OCI-LY7 (cell line): ENCODE measurements around the gene SH3BP5L. TPM values are rescaled to one million over a fixed set of nuclear protein-coding genes. Genes with fewer than 3 reads are reported as not detected.

Experiments used
- BruUV-seq: library from RNA; stranded (reverse); fragments of 400-500 nt; replicated peaks from 2 replicates; lab custom pipeline; 2021; lab: Mats Ljungman, UMichigan
- CTCF ChIA-PET: fragments of 300-600 bp; sonication (Branson Sonifier 250); formaldehyde crosslinking; loops from one replicate; lab custom pipeline; 2022; ENCODE audit warnings: antibody characterized with exemption; ENCODE audit not compliant: unreplicated experiment; lab: Charles Lee
- POLR2A ChIA-PET: fragments of 300-600 bp; sonication (Branson Sonifier 250); formaldehyde crosslinking; loops from one replicate; lab custom pipeline; 2022; ENCODE audit warnings: antibody characterized with exemption; lab: Charles Lee
- DNase-seq: peaks from one replicate; pipeline ENCODE4 v3.0.0-alpha.2; 2015; ENCODE audit warnings: low spot score
- H2AFZ ChIP-seq: fragments of 200-600 bp; sonication (generic), shearing (Covaris generic); 2 replicates; pipeline ENCODE4 v1.6.1; 2014; ENCODE audit warnings: mild to moderate bottlenecking, antibody characterized with exemption, low read length, moderate library complexity
- H3K27ac ChIP-seq: fragments of 200-600 bp; sonication (generic); 2 replicates; pipeline ENCODE4 v1.5.1; 2014; ENCODE audit warnings: mixed run types, low read depth, mild to moderate bottlenecking, moderate library complexity, low read length, inconsistent platforms; ENCODE audit not compliant: poor library complexity, severe bottlenecking
- H3K36me3 ChIP-seq: fragments of 200-600 bp; sonication (generic); 2 replicates; pipeline ENCODE4 v1.6.1; 2014; ENCODE audit warnings: mild to moderate bottlenecking, antibody characterized with exemption, low read length, moderate library complexity, mixed read lengths; ENCODE audit not compliant: insufficient read depth
- H3K4me1 ChIP-seq: fragments of 200-600 bp; sonication (generic); 2 replicates; pipeline ENCODE4 v1.5.1; 2014; ENCODE audit warnings: mild to moderate bottlenecking, low read length; ENCODE audit not compliant: insufficient read depth, poor library complexity, severe bottlenecking
- H3K4me2 ChIP-seq: fragments of 200-600 bp; sonication (generic); 2 replicates; pipeline ENCODE4 v1.6.1; 2014; ENCODE audit warnings: mild to moderate bottlenecking, low read length
- H3K4me3 ChIP-seq: fragments of 200-600 bp; sonication (generic); 2 replicates; pipeline ENCODE4 v1.5.1; 2014; ENCODE audit warnings: mild to moderate bottlenecking, low read depth, low read length; ENCODE audit not compliant: poor library complexity, severe bottlenecking
- H3K79me2 ChIP-seq: fragments of 200-600 bp; sonication (generic); 2 replicates; pipeline ENCODE4 v1.6.1; 2016; ENCODE audit warnings: low read depth, mild to moderate bottlenecking, low read length, moderate library complexity, mixed read lengths; ENCODE audit not compliant: insufficient read depth
- H3K9me2 ChIP-seq: fragments of 200-600 bp; sonication (generic); 2 replicates; pipeline ENCODE4 v1.6.1; 2016; ENCODE audit warnings: mild to moderate bottlenecking, low read length, mixed read lengths; ENCODE audit not compliant: insufficient read depth
- H3K9me3 ChIP-seq: fragments of 200-600 bp; sonication (generic); 2 replicates; pipeline ENCODE4 v1.6.1; 2014; ENCODE audit warnings: mild to moderate bottlenecking, mixed run types, low read length, mixed read lengths
- H4K20me1 ChIP-seq: fragments of 200-600 bp; sonication (generic); 2 replicates; pipeline ENCODE4 v1.6.1; 2014; ENCODE audit warnings: mild to moderate bottlenecking, antibody characterized with exemption, low read length, moderate library complexity, mixed read lengths; ENCODE audit not compliant: insufficient read depth
- EZH2phosphoT487 ChIP-seq: fragments of 200-600 bp; sonication (generic); IDR thresholded peaks from 2 replicates; pipeline ENCODE4 v1.6.1; 2018; ENCODE audit warnings: low read depth, borderline replicate concordance, mild to moderate bottlenecking, mixed run types, antibody characterized with exemption, low read length, moderate library complexity, mixed read lengths
- intact Hi-C: fragments of 100-400 bp; cut with micrococcal nuclease; formaldehyde crosslinking; loops from one replicate; pipeline ENCODE4 v1.10.0; 2022; ENCODE audit not compliant: unreplicated experiment
- total RNA-seq, 2 experiments: library from RNA; depleted of rRNA in 1 of 2; stranded (reverse); fragments of >200 nt in 1 of 2; shearing (Covaris generic) in 1 of 2; gene quantifications; 2 replicates each; pipeline ENCODE4 v1.2.3, GENCODE V29; 2014 to 2022
- TF ChIP-seq, protein P1 (sequence below): fragments of 200-600 bp; sonication (generic); conservative IDR thresholded peaks from 2 replicates; pipeline ENCODE4 v1.5.1; 2014; ENCODE audit warnings: mild to moderate bottlenecking, antibody characterized with exemption, low read length, moderate library complexity, mixed read lengths

The SH3BP5L gene
- total RNA-seq, 2 experiments from 2014 or later = 16.9 to 21.8 TPM

DNA sequence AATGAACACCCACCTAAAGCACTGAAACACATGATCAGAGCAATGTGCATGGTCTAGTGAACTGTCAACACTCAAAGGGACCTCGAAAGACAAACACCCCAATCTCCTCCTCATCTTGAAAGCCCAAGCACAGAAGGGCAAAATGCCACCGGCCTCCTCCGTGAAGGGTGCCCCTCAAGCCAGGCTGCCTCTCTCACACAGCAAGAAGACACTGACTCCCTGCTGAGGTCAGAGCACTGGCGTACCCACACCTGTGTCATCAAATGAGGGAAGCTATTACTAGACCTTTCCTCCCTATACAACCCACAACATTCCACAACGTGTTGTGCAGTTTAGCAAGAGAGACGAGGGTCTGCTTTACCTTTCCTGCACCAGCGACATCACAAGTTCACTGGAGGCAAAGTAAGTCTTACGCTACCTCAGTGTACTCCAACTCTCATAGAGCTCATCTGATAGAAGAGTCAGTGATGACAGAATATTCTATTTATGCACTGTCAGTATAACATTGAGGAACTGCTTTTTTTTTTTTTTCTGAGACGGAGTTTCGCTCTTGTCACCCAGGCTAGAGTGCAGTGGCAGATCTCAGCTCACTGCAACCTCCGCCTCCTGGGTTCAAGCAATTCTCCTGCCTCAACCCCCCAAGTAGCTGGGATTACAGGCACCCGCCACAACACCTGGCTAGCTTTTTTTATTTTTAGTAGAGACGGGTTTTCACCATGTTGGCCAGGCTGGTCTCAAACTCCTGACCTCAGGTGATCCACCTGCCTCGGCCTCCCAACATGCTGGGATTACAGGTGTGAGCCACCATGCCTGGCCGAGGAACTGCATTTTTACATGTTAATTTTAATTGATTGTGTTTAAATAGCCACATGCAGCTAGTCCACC is 3.3 kb downstream of the SH3BP5L start:
- peaks cover 33% of the 10 kb centered on the region for H3K36me3 ChIP-seq
- H2AFZ ChIP-seq = no peak overlapping the region
- intact Hi-C loops = no loop called here
- peak overlapping the region; percentile 21 for H3K4me3 ChIP-seq
- H4K20me1 ChIP-seq = no peaks in the 10 kb centered on the region
- H3K27ac ChIP-seq = no peak overlapping the region
- H3K9me2 ChIP-seq = no peaks in the 10 kb centered on the region
- peak overlapping the region; percentile 82 for H3K4me2 ChIP-seq
- TF ChIP-seq, protein P1, sequence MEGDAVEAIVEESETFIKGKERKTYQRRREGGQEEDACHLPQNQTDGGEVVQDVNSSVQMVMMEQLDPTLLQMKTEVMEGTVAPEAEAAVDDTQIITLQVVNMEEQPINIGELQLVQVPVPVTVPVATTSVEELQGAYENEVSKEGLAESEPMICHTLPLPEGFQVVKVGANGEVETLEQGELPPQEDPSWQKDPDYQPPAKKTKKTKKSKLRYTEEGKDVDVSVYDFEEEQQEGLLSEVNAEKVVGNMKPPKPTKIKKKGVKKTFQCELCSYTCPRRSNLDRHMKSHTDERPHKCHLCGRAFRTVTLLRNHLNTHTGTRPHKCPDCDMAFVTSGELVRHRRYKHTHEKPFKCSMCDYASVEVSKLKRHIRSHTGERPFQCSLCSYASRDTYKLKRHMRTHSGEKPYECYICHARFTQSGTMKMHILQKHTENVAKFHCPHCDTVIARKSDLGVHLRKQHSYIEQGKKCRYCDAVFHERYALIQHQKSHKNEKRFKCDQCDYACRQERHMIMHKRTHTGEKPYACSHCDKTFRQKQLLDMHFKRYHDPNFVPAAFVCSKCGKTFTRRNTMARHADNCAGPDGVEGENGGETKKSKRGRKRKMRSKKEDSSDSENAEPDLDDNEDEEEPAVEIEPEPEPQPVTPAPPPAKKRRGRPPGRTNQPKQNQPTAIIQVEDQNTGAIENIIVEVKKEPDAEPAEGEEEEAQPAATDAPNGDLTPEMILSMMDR = no peak
- no peak for TF ChIP-seq EZH2phosphoT487
- peaks cover 51% of the 10 kb centered on the region for H3K4me1 ChIP-seq
- peaks cover 10% of the 10 kb centered on the region; the same call in 1 of the 2 replicates for H3K79me2 ChIP-seq
- H3K9me3 ChIP-seq = no peaks in the 10 kb centered on the region
- DNase-seq = peak; percentile 41
- ChIA-PET CTCF (interaction anchor here (0.8 kb wide), 1 partner anchor 51 kb away, joined by 3 read pairs; no protein-coding TSS in a partner anchor), POLR2A (interaction anchor here (0.8 to 2.8 kb wide), 4 partner anchors 9 to 50 kb away, joined by 3 to 17 read pairs (median 4); partner anchors contain the start of gene ZNF672)
- BruUV-seq = no TSS peak

DNA sequence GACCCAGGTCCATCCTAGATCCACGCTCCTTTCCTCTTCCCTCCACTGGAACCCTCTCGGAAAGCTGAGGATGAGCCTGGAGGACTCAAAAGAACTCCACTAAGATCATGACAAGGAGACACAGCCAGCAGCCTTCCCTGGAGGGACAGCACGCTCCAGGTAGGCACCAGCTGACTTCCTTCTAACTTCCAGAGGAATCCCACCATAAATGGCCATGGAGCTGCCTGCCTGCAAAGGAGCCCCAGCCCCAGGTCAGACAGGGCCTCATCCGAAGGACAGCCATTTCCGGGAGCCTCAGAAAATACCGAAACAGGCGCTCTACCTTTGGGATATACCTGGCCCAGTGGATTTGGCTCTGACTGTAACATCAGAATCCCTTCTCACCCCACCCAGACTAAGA is 4.1 kb downstream of the SH3BP5L start:
- H3K36me3 ChIP-seq = peaks cover 33% of the 10 kb centered on the region
- no peaks in the 10 kb centered on the region for H4K20me1 ChIP-seq
- no peaks in the 10 kb centered on the region for H3K9me2 ChIP-seq
- POLR2A ChIA-PET = interaction anchor here (0.9 to 2.8 kb wide), 2 partner anchors 16 to 17 kb away, joined by 3 to 17 read pairs; partner anchors contain the start of gene ZNF672
- no peak for DNase-seq
- CTCF ChIA-PET = no interaction called here
- no TSS peak for BruUV-seq
- H3K27ac ChIP-seq = no peak overlapping the region
- no peak for TF ChIP-seq EZH2phosphoT487
- TF ChIP-seq, protein P1 = no peak
- H2AFZ ChIP-seq = no peak overlapping the region
- intact Hi-C loops = no loop called here
- H3K4me2 ChIP-seq = peak overlapping the region; percentile 82
- H3K79me2 ChIP-seq = peaks cover 10% of the 10 kb centered on the region; the same call in 1 of the 2 replicates
- H3K4me1 ChIP-seq = peaks cover 44% of the 10 kb centered on the region
- no peak overlapping the region for H3K4me3 ChIP-seq
- no peaks in the 10 kb centered on the region for H3K9me3 ChIP-seq

DNA sequence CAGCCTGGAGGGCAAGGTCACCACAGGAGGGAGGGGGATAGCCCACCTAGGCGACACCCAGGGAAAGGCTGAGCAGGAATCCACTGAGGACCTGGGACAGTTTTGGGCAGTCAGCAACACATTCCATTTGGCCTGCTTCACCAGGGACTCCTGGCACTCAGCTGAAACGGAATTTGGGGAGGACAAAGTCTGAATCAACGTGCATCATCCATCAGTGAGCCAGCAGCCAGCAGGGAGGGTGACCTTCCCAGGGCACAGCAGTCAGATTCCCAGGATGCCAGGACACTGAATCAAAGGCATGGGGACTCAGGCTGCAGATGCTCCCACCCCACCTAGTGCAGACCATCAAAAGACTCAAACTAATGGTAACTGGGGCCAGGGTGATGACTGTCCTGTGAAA is 4.6 kb downstream of the SH3BP5L start:
- no peak for DNase-seq

More for the DNA sequence above, 4.6 kb downstream of the SH3BP5L start:
- intact Hi-C loops = no loop called here
- H3K9me2 ChIP-seq = no peaks in the 10 kb centered on the region
- no peak overlapping the region for H2AFZ ChIP-seq
- peaks cover 37% of the 10 kb centered on the region for H3K36me3 ChIP-seq
- H3K4me3 ChIP-seq = no peak overlapping the region
- H3K27ac ChIP-seq = no peak overlapping the region
- peaks cover 10% of the 10 kb centered on the region; the same call in 1 of the 2 replicates for H3K79me2 ChIP-seq
- POLR2A ChIA-PET = interaction anchor here (2.8 kb wide), 1 partner anchor 17 kb away, joined by 17 read pairs; the partner anchor contains the start of gene ZNF672
- H4K20me1 ChIP-seq = no peaks in the 10 kb centered on the region
- TF ChIP-seq, protein P1 = no peak
- TF ChIP-seq EZH2phosphoT487 = no peak
- no peaks in the 10 kb centered on the region for H3K9me3 ChIP-seq
- H3K4me2 ChIP-seq = no peak overlapping the region
- CTCF ChIA-PET = no interaction called here
- peaks cover 43% of the 10 kb centered on the region for H3K4me1 ChIP-seq
- no TSS peak for BruUV-seq
